ENCODE data around the gene ATP2B2.

Gene ATP2B2

GRCh38 chr3:10496121-10496863 is 9.1 kb downstream of the ATP2B2 start:
- DNase-seq (ENCODE audit: extremely low read depth in 1 of 2, low read depth in 1 of 2): no peak

GRCh38 chr3:10495614-10496013 is 9.8 kb downstream of the ATP2B2 start:
- DNase-seq (ENCODE audit: extremely low read depth in 1 of 2, low read depth in 1 of 2): no peak

- no peak for DNase-seq (ENCODE audit: extremely low read depth in 1 of 2, low read depth in 1 of 2)
These were observed 10.4 kb downstream of the ATP2B2 start for GRCh38 chr3:10495003-10495402.

GRCh38 chr3:10494180-10494579 is 11.2 kb downstream of the ATP2B2 start:
- DNase-seq (ENCODE audit: extremely low read depth in 1 of 2, low read depth in 1 of 2): no peak

- no peak for DNase-seq (ENCODE audit: extremely low read depth in 1 of 2, low read depth in 1 of 2)
These were observed 12.2 kb downstream of the ATP2B2 start for GRCh38 chr3:10493202-10493589.

GRCh38 chr3:10492364-10493201 is 12.8 kb downstream of the ATP2B2 start:
- DNase-seq (ENCODE audit: extremely low read depth in 1 of 2, low read depth in 1 of 2): no peak

- DNase-seq (ENCODE audit: extremely low read depth in 1 of 2, low read depth in 1 of 2): no peak
These were observed 15.5 kb downstream of the ATP2B2 start for GRCh38 chr3:10489746-10490483.

- DNase-seq (ENCODE audit: extremely low read depth in 1 of 2, low read depth in 1 of 2): no peak
These were observed 17.3 kb downstream of the ATP2B2 start for GRCh38 chr3:10487988-10488633.

- no peak for DNase-seq (ENCODE audit: extremely low read depth in 1 of 2, low read depth in 1 of 2)
These were observed 19.6 kb downstream of the ATP2B2 start for GRCh38 chr3:10485806-10486205.

GRCh38 chr3:10485380-10485779 is 20.0 kb downstream of the ATP2B2 start:
- no peak for DNase-seq (ENCODE audit: extremely low read depth in 1 of 2, low read depth in 1 of 2)

GRCh38 chr3:10484709-10485108 is 20.7 kb downstream of the ATP2B2 start:
- DNase-seq (ENCODE audit: extremely low read depth in 1 of 2, low read depth in 1 of 2): no peak

- DNase-seq (ENCODE audit: extremely low read depth in 1 of 2, low read depth in 1 of 2): no peak
These were observed 21.6 kb downstream of the ATP2B2 start for GRCh38 chr3:10483686-10484345.

- no peak for DNase-seq (ENCODE audit: extremely low read depth in 1 of 2, low read depth in 1 of 2)
These were observed 22.1 kb downstream of the ATP2B2 start for GRCh38 chr3:10483364-10483675.

- no peak for DNase-seq (ENCODE audit: extremely low read depth in 1 of 2, low read depth in 1 of 2)
These were observed 22.6 kb downstream of the ATP2B2 start for GRCh38 chr3:10482631-10483363.

- DNase-seq (ENCODE audit: extremely low read depth in 1 of 2, low read depth in 1 of 2): no peak
These were observed 24.5 kb downstream of the ATP2B2 start for GRCh38 chr3:10480871-10481378.

GRCh38 chr3:10479311-10479710 is 26.1 kb downstream of the ATP2B2 start:
- DNase-seq (ENCODE audit: extremely low read depth in 1 of 2, low read depth in 1 of 2): no peak

- DNase-seq (ENCODE audit: extremely low read depth in 1 of 2, low read depth in 1 of 2): no peak
These were observed 29.4 kb downstream of the ATP2B2 start for GRCh38 chr3:10475983-10476382.

- DNase-seq (ENCODE audit: extremely low read depth in 1 of 2, low read depth in 1 of 2): no peak
These were observed 30.5 kb downstream of the ATP2B2 start for GRCh38 chr3:10474847-10475246.

- no peak for DNase-seq (ENCODE audit: extremely low read depth in 1 of 2, low read depth in 1 of 2)
These were observed 31.1 kb downstream of the ATP2B2 start for GRCh38 chr3:10474275-10474646.
